Retina (tissue), 1 donor: Measurements from ENCODE around the gene FN1.
A peak's percentile ranks its signal among the peaks of the same experiment; 100 is the strongest.

ENCODE experiments used
- DNase-seq: peaks from one replicate; pipeline ENCODE4 v3.0.0-alpha.2; 2016

The FN1 gene

GRCh38 chr2:215441560-215442400 is 5.9 kb upstream of the FN1 start:
- DNase-seq, result peak; percentile 10

- no peak for DNase-seq
Observed at GRCh38 chr2:215439980-215440512, 4.2 kb upstream of the FN1 start.

- DNase-seq, result no peak
Observed at GRCh38 chr2:215439404-215439803, 3.5 kb upstream of the FN1 start.

DNA sequence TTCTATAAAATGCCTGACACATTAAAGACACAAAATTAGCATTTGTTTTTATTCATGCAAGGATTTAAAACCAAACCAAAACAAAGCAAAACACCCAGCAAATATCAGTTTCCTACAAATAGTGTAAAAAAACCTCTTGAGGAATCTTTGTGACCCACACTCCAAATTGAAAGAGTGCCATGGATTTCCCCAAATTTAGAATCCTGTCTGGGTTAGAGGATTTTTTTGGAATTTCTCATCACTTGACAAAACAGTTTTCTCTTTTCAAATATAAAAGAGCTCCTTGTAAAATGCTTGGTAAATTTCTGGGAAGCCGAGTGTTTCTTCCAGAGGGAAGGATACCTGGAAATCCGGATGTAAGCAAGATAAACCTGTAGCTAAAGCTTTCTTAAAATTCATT is 1.7 kb upstream of the FN1 start:
- DNase-seq, result no peak

- peak; percentile 70 for DNase-seq
Observed at GRCh38 chr2:215436705-215437565, 1.1 kb upstream of the FN1 start.

- peak; percentile 77 for DNase-seq
Observed at GRCh38 chr2:215435280-215435869, 493 bp downstream of the FN1 start.

DNA sequence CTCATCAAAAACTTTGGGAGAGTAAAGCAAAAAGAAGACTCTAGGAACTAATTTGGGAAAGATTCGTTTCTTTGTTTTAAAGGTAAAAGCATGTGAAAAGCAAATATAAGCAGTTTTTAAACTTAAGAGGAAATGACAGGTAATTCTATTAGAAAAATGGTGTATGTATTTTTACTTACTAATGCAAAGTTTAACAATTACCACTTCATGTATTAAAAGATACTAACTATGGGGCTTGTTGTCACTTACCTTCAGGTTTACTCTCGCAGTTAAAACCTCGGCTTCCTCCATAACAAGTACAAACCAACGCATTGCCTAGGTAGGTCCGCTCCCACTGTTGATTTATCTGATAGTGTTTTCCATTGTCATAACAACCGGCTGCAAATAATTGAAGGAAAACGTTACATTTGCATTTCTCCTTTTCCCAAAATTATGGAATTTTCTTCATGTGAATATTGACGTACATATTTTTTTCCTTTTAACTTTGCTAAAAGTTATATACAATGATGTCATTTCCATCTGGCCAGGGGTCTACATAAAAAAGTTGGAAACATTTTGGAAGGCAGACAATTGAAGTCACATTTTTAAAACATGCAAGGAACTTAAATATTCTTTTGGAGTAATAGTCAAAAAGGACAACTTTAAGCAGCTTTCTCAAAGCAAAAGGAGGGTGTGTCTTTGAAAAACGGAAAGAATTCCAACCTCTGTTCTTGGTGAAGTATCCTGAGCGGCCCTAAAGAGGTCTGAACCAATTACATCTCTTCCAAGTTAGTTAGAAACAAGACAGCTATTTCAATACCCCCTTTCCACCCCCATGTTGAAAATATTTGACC is 1.2 kb downstream of the FN1 start:
- no peak for DNase-seq

GRCh38 chr2:215432759-215433594 is 2.9 kb downstream of the FN1 start:
- DNase-seq, result no peak

GRCh38 chr2:215431778-215432758 is 3.8 kb downstream of the FN1 start:
- DNase-seq, result no peak

- DNase-seq, result no peak
Observed at GRCh38 chr2:215431290-215431689, 4.6 kb downstream of the FN1 start.

DNA sequence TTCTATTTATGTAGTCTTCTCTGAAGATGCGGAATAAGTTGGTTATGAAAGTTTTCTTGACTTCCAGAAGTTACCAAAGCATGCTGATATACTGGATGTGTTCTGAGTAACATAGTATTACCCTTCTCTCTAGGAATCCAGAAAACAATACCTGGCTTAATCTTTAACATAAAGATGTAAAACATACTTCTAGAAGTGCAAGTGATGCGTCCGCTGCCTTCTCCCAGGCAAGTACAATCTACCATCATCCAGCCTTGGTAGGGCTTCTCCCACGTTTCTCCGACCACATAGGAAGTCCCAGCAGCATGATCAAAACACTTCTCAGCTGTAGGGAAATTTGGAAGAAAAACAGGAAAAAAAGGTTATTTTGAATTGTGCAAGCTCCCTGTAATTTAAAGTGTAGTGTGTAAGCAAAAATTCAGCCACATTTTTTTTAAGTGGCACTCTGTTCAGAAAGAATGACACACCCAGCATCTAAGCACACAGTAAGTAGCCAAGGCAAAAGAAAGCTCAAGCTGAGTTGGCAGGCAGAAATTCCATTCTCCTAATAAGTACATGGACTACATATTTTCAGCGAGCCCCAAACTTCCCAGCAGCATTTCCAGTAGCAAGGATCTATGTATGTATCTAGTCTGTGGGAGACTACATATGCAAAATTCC is 5.2 kb downstream of the FN1 start:
- no peak for DNase-seq

GRCh38 chr2:215429424-215429823 is 6.4 kb downstream of the FN1 start:
- DNase-seq, result no peak

- no peak for DNase-seq
Observed at GRCh38 chr2:215428060-215428910, 7.6 kb downstream of the FN1 start.

- no peak for DNase-seq
Observed at GRCh38 chr2:215427585-215427984, 8.3 kb downstream of the FN1 start.

DNA sequence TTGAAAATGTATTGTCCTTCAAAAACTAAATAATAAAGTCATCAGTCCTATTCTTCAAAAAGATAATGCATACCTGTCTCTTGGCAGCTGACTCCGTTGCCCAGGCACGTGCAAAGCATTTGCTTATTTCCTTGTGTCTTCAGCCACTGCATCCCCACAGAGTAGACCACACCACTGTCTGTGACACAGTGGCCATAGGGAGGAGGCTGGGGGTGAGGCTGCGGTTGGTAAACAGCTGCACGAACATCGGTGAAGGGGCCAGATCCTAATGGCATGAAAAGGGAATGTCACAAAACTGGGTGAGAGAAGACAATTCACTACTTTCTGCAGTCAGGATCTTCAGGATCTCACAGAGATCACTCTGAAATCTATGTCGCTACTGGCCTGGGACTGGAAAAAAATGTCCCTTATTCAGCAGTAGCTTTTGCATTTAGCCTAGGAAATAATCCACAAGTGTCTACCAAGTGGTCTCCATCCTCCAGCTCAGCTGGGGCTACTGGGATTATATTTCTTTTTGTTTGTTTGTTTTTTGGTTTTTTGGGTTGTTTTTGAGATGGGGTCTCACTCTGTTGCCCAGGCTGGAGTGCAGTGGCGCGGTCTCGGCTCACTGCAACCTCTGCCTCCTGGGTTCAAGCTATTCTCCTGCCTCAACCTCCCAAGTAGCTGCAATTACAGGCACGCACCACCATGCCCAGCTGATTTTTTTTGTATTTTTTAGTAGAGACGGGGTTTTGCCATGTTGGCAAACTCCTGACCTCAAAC is 10.7 kb downstream of the FN1 start:
- no peak for DNase-seq

DNA sequence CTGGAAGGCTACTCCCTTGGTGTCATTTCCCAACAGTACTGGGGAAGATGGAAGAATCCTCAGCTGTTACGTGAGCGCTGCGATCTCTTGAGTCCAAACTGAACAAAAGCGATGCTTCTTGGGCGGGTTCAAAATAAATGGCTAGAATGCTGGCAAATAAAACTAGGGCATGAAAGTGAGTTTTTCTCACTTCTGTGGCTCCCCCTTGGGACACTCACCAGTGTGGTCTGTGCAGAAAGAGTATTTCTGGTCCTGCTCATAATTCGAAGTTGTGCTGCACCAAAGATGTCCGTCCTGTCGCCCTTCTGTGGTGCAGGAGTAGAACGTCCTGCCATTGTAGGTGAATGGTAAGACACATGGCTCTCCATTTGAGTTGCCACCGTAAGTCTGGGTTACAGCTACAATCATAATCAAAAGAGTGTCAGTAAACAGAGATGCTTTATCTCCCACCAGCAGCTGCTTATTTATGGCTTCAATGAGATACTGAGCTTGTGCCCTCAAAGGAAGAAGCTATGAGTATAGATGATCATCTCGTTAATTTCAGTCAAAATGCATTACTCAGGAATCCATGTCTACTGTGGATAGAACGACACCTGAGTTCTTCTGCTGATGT is 11.8 kb downstream of the FN1 start:
- no peak for DNase-seq

- DNase-seq, result no peak
Observed at GRCh38 chr2:215423234-215423633, 12.6 kb downstream of the FN1 start.
